Choroid plexus epithelial cell (primary cell): ENCODE measurements around the gene PRSS21.

Experiments used
- DNase-seq: peaks from one replicate; pipeline ENCODE4 v3.0.0-alpha.2; 2010; ENCODE audit warnings: low read depth
- H3K4me3 ChIP-seq: 2 replicates; pipeline ENCODE4 v1.5.1; 2011; ENCODE audit warnings: low read depth, mild to moderate bottlenecking, control low read depth, low read length, moderate library complexity
- CTCF ChIP-seq: conservative IDR thresholded peaks from 2 replicates; pipeline ENCODE4 v1.5.1; 2011; ENCODE audit warnings: low read depth, mild to moderate bottlenecking, control low read depth, inconsistent platforms, low read length, moderate library complexity

PRSS21 gene

GRCh38 chr16:2855536-2855935 lies 38.5 kb downstream of the PRSS21 start:
- TF ChIP-seq CTCF, result no peak
- no peak overlapping the region for H3K4me3 ChIP-seq
- DNase-seq, result no peak

DNA sequence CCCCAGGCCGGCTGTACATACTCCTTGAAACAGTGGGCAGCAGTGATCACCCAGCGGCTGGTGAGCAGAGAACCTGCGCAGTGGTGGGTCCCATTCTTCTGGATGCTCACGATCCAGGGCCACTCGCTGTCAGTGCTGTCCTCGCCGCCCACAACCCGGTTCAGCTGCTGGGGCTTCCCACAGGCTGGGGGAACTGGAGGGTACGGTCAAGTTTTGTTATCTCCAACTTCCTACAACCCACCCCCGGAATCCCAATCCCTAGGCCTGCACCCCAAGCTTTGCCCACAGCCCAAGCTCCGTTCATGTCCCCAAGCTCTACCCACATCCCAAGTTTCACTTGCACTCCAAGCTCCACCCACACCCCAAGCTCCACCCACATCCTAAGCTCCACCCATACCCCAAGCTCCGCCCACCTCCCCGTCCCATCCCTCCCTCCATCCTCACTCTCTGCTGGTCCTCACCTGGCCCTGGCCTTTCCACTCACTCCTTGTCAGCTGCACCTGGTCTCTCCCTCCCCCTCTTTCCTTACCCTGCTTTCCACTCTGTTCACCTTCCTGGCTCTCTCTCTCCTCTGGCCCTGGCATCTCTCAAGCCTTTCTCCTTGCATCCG lies 39.1 kb downstream of the PRSS21 start:
- H3K4me3 ChIP-seq, result no peak overlapping the region
- TF ChIP-seq CTCF, result no peak
- DNase-seq, result no peak

DNA sequence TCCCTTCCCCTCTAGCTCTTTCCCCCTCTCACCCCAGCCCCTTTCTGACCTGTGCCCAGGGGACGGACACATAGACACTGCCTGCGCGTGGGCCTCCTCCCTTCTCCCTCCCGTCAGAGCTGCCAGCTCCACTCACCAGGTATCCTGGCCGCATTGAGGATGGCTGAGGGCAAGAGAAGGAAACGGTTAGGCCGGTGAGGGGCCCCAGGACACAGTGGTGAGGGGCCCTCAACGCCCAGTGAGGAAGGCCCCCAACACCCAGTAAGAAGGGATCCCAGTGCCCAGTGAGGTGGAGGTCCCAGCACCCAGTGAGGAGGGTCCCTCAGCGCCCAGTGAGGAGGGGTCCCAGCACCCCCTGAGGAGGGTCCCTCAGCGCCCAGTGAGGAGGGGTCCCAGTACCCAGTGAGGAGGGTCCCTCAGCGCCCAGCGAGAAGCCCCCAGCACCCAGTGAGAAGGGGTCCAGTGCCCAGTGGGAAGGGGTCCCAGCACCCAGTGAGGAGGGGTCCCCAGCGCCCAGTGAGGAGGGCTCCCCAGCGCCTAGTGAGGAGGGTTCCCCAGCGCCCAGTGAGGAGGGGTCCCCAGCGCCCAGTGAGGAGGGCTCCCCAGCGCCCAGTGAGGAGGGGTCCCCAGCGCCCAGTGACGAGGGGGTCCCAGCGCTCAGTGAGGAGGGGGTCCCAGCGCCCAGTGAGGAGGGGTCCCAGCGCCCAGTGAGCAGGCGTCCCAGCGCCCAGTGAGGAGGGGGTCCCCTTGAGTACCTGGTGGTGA lies 39.8 kb downstream of the PRSS21 start:
- no peak for DNase-seq
- no peak overlapping the region for H3K4me3 ChIP-seq
- TF ChIP-seq CTCF, result no peak

- H3K4me3 ChIP-seq, result no peak within 1 kb of the TSS
- TF ChIP-seq CTCF, result no peak
- no peak for DNase-seq
Measured at GRCh38 chr16:2857451-2858244, 40.6 kb downstream of the PRSS21 start, which contains the start of gene PRSS22. Gene PRSS22 (minus strand): TSS chr16:2858170. CDS start chr16:2858104, 66 bp downstream.

- no peak for DNase-seq
- H3K4me3 ChIP-seq, result no peak overlapping the region
- TF ChIP-seq CTCF, result no peak
Measured at GRCh38 chr16:2858245-2859025, 41.4 kb downstream of the PRSS21 start.

- no peak for DNase-seq
- no peak for TF ChIP-seq CTCF
- H3K4me3 ChIP-seq, result no peak overlapping the region
Measured at GRCh38 chr16:2859686-2860265, 42.7 kb downstream of the PRSS21 start.
